ENCODE measurements around the gene ILDR2.

- TF ChIP-seq CTCF (conservative IDR thresholded peaks at IDR 0.05 in 1 of 2, IDR thresholded peaks at IDR 0.05 in 1 of 2; ENCODE audit: low read depth in 1 of 2, low read length in 2 of 2) (no peak), EZH2 (IDR thresholded peaks at IDR 0.05; ENCODE audit: low read length, missing control alignments) (no peak)
Measured at GRCh38 chr1:166903232-166903631, 72.1 kb downstream of the ILDR2 start.
